Activated T-cell treated with anti-CD3 and anti-CD28 coated beads, Interleukin-2, amount 50 U/mL, for 48 hours (primary cell): ENCODE results near the gene SEMA4D.
"Not testable (repeated sequence)": the region's sequence is repeated elsewhere in the genome, so short reads cannot be mapped to it uniquely, and the experiment has no call there.

Experiments
- DNase-seq, 2 experiments: peaks; one replicate each; pipeline ENCODE4 v3.0.0-alpha.2; 2020

The SEMA4D gene

GRCh38 chr9:89382026-89382986 is 115.6 kb downstream of the SEMA4D start:
- DNase-seq: peak; percentile 49 to 50

GRCh38 chr9:89381308-89381609 is 116.7 kb downstream of the SEMA4D start:
- DNase-seq: no peak

- no peak for DNase-seq
Measured at GRCh38 chr9:89380437-89381307, 117.2 kb downstream of the SEMA4D start.

- no peak for DNase-seq
Measured at GRCh38 chr9:89379508-89380115, 118.3 kb downstream of the SEMA4D start.

- DNase-seq: no peak
Measured at GRCh38 chr9:89379031-89379430, 118.9 kb downstream of the SEMA4D start.

- DNase-seq: no peak
Measured at GRCh38 chr9:89378541-89378940, 119.4 kb downstream of the SEMA4D start.

- no peak for DNase-seq
Measured at GRCh38 chr9:89377411-89377810, 120.5 kb downstream of the SEMA4D start.

GRCh38 chr9:89376741-89377351 is 121.1 kb downstream of the SEMA4D start:
- no peak for DNase-seq

GRCh38 chr9:89376286-89376685 is 121.6 kb downstream of the SEMA4D start:
- DNase-seq: no peak

- DNase-seq: no peak
Measured at GRCh38 chr9:89375191-89375760, 122.6 kb downstream of the SEMA4D start.

GRCh38 chr9:89374176-89374575 is 123.7 kb downstream of the SEMA4D start:
- DNase-seq: no peak

GRCh38 chr9:89372979-89373378 is 124.9 kb downstream of the SEMA4D start:
- peak; percentile 36 to 47 for DNase-seq

- peak; percentile 49 to 57 for DNase-seq
Measured at GRCh38 chr9:89372230-89372816, 125.6 kb downstream of the SEMA4D start.

- not testable (repeated sequence) for DNase-seq
Measured at GRCh38 chr9:89371791-89372190, 126.1 kb downstream of the SEMA4D start.

- DNase-seq: peak in 1 of 2 experiments; percentile 22
Measured at GRCh38 chr9:89370593-89370992, 127.3 kb downstream of the SEMA4D start.

GRCh38 chr9:89368978-89369377 is 128.9 kb downstream of the SEMA4D start:
- DNase-seq: no peak

GRCh38 chr9:89368550-89368949 is 129.4 kb downstream of the SEMA4D start:
- DNase-seq: peak in 1 of 2 experiments; percentile 19

- DNase-seq: no peak
Measured at GRCh38 chr9:89367726-89368437, 130.0 kb downstream of the SEMA4D start.

GRCh38 chr9:89367281-89367680 is 130.6 kb downstream of the SEMA4D start:
- DNase-seq: no peak

- no peak for DNase-seq
Measured at GRCh38 chr9:89366711-89367110, 131.2 kb downstream of the SEMA4D start.

GRCh38 chr9:89365532-89365912 is 132.4 kb downstream of the SEMA4D start:
- no peak for DNase-seq
